NOMO-1 (cell line): ENCODE measurements around the gene CACNA1H.

ENCODE experiments used
- DNase-seq, 2 experiments: peaks; one replicate each; lab custom pipeline; 2025; ENCODE audit not compliant: unreplicated experiment in 2 of 2; lab: John Stamatoyannopoulos, UW

CACNA1H gene

GRCh38 chr16:1171001-1171400, 18.1 kb downstream of the CACNA1H start:
- DNase-seq = no peak

- no peak for DNase-seq
These were observed 19.0 kb downstream of the CACNA1H start for GRCh38 chr16:1171854-1172428.

- no peak for DNase-seq
These were observed 19.7 kb downstream of the CACNA1H start for GRCh38 chr16:1172651-1173050.

- DNase-seq = no peak
These were observed 21.0 kb downstream of the CACNA1H start for GRCh38 chr16:1173788-1174451.

- no peak for DNase-seq
These were observed 21.8 kb downstream of the CACNA1H start for GRCh38 chr16:1174477-1175357.

- DNase-seq = no peak
These were observed 22.8 kb downstream of the CACNA1H start for GRCh38 chr16:1175566-1176279.

- DNase-seq = no peak
These were observed 23.5 kb downstream of the CACNA1H start for GRCh38 chr16:1176280-1176897.

DNA sequence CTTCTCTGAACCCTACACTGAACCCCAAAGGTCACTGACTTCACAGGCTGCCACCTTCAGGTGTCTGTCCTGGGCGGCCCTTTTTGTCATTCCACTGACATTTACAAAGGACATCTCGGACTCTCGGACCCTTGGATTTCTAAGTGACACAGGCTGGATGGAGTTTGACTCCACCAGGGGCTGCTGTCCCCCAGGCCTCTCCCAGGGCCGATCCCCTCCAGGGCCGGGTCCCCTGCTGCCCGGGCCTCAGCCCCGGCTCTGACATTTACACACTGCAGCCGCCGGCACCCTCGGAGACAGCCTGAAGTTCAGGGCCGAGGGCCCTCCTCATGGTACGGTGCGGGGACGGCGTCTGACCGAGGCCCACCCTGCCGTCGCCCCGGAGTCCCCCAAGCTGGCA, 24.1 kb downstream of the CACNA1H start:
- DNase-seq = no peak

DNA sequence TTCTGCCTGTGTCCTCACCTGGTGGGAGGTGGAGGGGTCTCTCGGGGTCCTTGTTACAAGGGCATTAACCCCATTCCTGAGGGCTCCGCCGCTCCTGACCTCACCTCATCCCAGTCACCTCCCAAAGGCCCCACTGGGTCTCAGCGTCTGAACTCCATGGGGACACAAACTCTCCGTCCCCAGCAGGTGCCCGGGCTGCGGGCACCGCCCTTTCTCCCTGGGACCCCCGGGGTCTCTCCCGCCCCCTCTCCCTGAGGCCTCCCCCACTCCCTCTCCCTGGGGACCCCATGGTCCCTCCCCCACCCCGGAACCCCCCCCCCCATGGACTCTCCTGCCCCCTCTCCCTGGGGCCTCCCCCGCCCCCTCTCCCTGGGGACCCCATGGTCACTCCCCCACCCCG, 24.8 kb downstream of the CACNA1H start:
- no peak for DNase-seq

- no peak for DNase-seq
These were observed 25.5 kb downstream of the CACNA1H start for GRCh38 chr16:1178295-1178910.

DNA sequence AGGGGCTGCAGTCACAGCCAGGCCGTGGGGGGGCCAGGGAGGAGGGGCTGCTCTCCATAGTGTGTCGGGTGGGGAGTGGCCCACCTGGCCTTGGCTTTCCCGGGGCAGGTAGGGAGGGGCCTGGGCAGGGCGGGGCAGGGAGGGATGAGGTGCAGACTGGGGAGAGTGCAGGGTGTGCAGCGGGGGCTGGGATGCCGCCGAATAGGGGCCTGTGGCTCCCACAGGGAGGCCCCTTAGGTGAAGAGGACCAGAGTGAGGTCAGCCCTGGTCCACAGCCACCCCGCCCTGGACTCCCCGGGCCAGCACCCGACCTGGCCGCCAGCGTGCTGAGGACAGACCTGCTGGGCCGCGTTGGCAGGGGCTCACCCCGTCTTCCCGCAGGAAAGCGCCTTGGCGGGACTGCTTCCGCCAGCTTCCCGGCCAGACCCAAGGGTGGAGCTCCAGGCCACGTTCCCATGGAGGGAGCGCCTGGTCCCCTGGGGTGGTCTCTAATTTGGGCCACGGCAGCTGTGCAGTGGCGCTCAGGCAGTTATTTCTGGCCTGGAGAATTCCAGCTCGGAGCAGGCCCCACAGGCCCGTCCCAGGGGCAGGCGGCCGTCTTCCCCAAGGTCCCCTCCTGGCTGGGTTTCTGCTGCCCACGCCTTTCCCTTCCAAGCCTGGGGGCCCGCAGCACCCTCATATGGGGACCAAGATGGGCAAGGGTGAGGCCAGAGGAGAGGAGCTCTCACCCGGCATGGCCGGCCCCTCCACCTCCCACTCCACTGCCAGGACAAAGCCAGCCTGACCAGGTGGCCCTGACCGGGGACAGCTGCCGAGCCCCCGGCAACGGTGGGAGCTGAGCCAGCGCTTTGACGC, 27.9 kb downstream of the CACNA1H start:
- DNase-seq = no peak

- no peak for DNase-seq
These were observed 28.8 kb downstream of the CACNA1H start for GRCh38 chr16:1181404-1182315.

GRCh38 chr16:1182316-1182671, 29.4 kb downstream of the CACNA1H start:
- no peak for DNase-seq

- no peak for DNase-seq
These were observed 30.3 kb downstream of the CACNA1H start for GRCh38 chr16:1182950-1183907.

DNA sequence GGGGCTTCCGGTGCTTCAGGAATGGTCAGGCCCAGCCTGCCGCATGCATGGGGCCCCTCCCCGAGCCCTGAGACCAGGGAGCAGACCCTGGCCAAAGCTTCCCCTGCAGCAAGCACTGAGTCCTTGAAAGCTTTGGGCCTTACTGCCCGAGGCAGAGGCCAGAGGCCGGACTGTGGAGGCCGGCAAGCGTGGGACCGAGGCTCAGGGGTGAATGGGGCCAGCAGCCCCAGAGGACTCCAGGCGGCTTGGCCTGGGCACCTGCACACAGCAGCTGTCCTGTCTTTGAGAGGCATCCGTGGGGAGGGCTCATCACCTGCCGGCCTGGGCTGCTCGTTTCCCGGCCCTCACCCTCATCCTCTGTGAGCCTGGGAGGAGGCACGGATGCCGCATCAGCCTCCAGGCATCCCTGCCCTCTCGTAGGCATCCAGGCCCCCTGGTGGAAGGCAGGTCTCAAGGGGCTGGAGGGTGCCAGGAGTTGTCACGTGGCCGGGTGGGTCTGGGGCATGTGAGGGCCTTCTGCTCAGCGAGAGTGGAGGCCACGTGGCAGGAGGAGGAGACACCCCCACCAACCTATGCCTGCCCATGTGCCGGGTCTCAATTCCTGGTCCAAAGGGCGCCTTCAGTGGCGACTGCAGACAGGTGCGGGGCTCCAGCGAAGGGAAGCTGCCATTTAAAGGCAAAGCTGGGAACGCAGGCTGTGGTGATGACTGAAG, 31.4 kb downstream of the CACNA1H start:
- no peak for DNase-seq

GRCh38 chr16:1184980-1185379, 32.1 kb downstream of the CACNA1H start:
- no peak for DNase-seq
